ENCODE measurements around the gene GJA9. TPM values are rescaled to one million over a fixed set of nuclear protein-coding genes. Genes with fewer than 3 reads are reported as not detected.
"Not testable (repeated sequence)": the region's sequence is repeated elsewhere in the genome, so short reads cannot be mapped to it uniquely, and the experiment has no call there.

GJA9 gene
- total and polyA plus RNA-seq, 9 donors, result 0.18 to 0.24 (median 0.24) TPM; not detected in 6

DNA sequence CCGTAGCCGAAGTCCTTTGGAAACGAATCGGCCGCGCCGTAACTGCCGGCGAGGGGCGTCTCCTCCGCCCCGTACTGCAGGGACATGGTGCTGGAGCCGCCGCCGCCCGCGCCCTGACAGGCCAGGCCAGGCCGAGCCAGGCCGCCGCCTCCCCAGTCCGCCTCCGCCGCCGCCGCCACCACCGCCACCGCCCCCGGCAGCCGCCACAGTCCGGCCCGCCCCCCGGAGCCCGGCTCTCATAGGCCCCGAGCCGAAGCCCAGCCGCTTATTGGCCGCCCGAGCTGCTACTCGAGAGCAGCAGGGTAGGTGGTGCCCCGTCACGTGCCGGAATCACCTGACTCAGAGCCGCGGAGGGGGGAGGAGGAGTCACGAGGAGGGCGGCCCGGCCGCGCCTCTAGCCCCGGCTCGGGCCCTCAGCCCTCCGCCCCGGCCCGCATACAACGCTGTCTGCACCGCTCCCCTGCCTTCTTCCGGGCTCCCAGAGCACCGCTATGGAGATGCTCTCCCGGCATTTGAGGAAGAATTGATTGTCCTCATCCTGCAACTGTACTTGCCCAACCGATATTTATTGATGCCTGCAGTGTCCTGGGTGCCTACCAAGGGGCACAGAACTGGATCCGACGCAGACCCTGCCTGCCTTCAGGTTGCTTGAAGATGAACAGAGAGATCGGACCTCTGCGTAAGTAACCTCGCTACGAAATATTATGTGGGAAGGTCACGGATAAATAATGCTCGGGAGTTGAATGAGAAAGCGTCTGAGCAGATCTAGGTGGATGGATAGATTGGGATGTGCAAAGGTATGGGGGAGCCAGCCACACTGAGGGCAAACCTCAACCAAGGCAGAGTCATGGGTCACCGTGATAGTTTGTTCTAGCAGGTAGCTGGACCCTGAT is 21.6 kb downstream of the GJA9 start, which contains the start of gene RRAGC:
Gene RRAGC (minus strand): TSS at position 212 of the 893 bp plus-strand sequence. CDS start 126 bp downstream, at position 86.
- H3K9me3 ChIP-seq (replicated peaks; ENCODE audit: control insufficient read depth, low read depth, low read length), result no peaks in the 10 kb centered on the region
- peak within 1 kb of the TSS; percentile 94 for H3K4me3 ChIP-seq (ENCODE audit: low read length)
- H3K27ac ChIP-seq (ENCODE audit: low read length), result peak within 1 kb of the TSS; percentile 72
- peaks cover 17% of the 10 kb centered on the region for H3K36me3 ChIP-seq (ENCODE audit: control insufficient read depth, insufficient read depth, low read length)
- no peaks in the 10 kb centered on the region for H3K27me3 ChIP-seq (ENCODE audit: control insufficient read depth, insufficient read depth, low read length)
- peaks cover 18% of the 10 kb centered on the region for H3K4me1 ChIP-seq (ENCODE audit: control insufficient read depth, insufficient read depth, low read length)
- peak; percentile 100 for DNase-seq
- under 1% methylated on average over 68 of the region's 70 CpGs for WGBS (ENCODE audit: insufficient coverage)

DNA sequence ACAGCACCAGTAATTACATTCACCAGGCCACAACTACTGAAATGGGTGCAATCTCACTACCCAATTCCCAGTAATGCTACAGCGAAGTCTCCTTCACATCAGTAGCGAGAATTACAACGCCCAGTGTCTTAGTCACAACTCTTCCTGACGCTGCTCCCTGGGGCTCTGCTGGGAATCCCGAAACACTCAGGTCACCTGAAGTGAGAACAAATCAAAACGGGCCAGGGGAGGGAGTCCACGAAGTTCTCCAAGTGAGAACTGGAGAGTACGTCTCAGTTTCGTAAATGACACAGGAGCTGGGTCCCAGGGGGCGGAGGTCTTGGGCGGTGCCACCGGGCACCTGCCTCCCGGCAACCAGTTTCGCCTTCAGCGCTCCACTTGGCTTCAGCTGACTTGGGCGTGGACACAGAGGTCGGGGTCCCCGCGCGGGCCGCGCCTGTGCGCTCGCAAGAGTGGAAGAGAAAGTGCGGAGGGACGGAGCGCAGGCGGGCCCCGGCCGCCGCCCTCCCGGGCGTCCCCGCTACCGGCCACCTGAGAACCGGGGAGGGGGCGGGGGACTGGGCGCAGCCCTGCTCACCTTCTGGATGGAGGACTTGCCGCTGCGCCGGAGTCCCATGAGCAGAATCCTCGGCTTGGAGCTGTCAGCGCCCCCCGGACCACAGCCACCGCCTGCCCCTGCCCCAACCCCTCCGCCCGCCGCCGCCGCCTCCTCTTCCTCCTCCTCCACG is 22.4 kb downstream of the GJA9 start:
- DNase-seq, result peak; percentile 48
- Histone ChIP-seq H3K27ac (ENCODE audit: low read length) (peak overlapping the region; percentile 65), H3K36me3 (ENCODE audit: control insufficient read depth, insufficient read depth, low read length) (peaks cover 17% of the 10 kb centered on the region), H3K4me1 (ENCODE audit: control insufficient read depth, insufficient read depth, low read length) (peaks cover 18% of the 10 kb centered on the region), H3K4me3 (ENCODE audit: low read length) (peak overlapping the region; percentile 88), H3K27me3 (ENCODE audit: control insufficient read depth, insufficient read depth, low read length) (no peaks in the 10 kb centered on the region), H3K9me3 (replicated peaks; ENCODE audit: control insufficient read depth, low read depth, low read length) (no peaks in the 10 kb centered on the region)
- under 1% methylated on average over 32 of the region's 51 CpGs for WGBS (ENCODE audit: insufficient coverage)

DNA sequence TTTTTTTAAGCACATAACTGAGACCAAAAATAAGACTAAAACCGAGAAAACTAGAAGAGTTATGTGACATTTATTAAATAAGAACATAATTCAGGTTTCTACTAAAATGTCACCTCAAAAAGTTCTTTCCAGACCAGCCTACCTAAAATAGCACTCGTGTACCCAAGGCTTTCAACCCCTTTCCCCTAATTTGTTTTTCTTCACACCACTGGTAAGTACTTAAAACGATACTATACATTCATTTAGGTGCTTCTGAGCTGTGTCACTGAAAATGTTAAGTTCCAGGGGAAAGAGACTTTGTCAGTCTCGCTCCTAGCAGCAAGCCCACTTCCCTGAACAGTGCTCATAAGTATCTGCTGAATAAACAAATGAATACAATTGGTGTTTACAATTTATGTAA is 28.6 kb downstream of the GJA9 start:
- H3K27ac ChIP-seq (ENCODE audit: low read length), result no peak overlapping the region
- no peaks in the 10 kb centered on the region for H3K4me1 ChIP-seq (ENCODE audit: control insufficient read depth, insufficient read depth, low read length)
- H3K36me3 ChIP-seq (ENCODE audit: control insufficient read depth, insufficient read depth, low read length), result peaks cover 39% of the 10 kb centered on the region
- no peak for DNase-seq
- no peaks in the 10 kb centered on the region for H3K27me3 ChIP-seq (ENCODE audit: control insufficient read depth, insufficient read depth, low read length)
- no peak overlapping the region for H3K4me3 ChIP-seq (ENCODE audit: low read length)
- no CpG with 5 or more reads among the region's 4 CpGs for WGBS (ENCODE audit: insufficient coverage)
- no peaks in the 10 kb centered on the region for H3K9me3 ChIP-seq (replicated peaks; ENCODE audit: control insufficient read depth, low read depth, low read length)

DNA sequence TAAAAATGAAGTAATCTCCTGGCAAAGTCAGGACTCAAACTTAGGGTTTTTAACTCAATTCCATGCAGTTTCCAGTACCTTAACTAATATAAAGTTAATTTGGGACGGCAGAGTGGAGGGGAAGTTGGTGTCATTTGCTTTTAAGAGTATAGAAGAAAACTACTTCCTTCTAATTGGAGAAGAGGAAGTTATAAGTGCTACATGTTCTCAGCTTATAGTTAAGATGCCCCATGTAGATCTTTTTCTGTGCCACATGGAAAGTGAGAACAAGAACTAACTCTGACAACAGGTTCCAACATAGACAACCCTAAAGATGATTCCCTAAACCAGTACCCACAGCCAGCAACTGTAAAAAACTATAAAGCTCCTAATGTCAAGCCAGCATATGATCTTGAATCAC is 33.3 kb downstream of the GJA9 start:
- Histone ChIP-seq H3K27ac (ENCODE audit: low read length) (no peak overlapping the region), H3K9me3 (replicated peaks; ENCODE audit: control insufficient read depth, low read depth, low read length) (no peaks in the 10 kb centered on the region), H3K36me3 (ENCODE audit: control insufficient read depth, insufficient read depth, low read length) (peaks cover 33% of the 10 kb centered on the region), H3K27me3 (ENCODE audit: control insufficient read depth, insufficient read depth, low read length) (no peaks in the 10 kb centered on the region), H3K4me3 (ENCODE audit: low read length) (no peak overlapping the region), H3K4me1 (ENCODE audit: control insufficient read depth, insufficient read depth, low read length) (no peaks in the 10 kb centered on the region)
- DNase-seq, result peak; percentile 27
- WGBS (ENCODE audit: insufficient coverage), result no CpG with 5 or more reads among the region's 1 CpG

DNA sequence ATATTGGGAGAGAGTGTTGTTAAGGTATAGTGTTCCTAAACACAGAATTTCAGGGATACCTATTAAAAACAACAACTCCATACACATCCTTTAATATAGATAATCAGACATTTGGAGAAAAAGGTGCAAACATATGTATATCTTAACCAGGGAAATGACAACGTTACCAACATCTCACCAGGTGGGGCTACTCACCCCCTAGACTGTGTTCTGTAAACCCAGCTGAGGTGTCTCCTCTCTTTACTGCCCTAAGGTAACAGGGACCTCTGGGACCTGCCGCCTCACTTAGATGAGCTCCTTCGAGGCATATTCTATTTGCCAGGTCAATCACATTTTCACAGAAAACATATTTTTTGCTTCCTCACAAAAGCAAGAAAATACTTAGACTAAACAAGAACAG is 35.2 kb downstream of the GJA9 start:
- H3K4me3 ChIP-seq (ENCODE audit: low read length), result no peak overlapping the region
- H3K27me3 ChIP-seq (ENCODE audit: control insufficient read depth, insufficient read depth, low read length), result no peaks in the 10 kb centered on the region
- peaks cover 39% of the 10 kb centered on the region for H3K36me3 ChIP-seq (ENCODE audit: control insufficient read depth, insufficient read depth, low read length)
- 81% methylated on average over 3 of the region's 3 CpGs for WGBS (ENCODE audit: insufficient coverage)
- no peak overlapping the region for H3K27ac ChIP-seq (ENCODE audit: low read length)
- no peaks in the 10 kb centered on the region for H3K9me3 ChIP-seq (replicated peaks; ENCODE audit: control insufficient read depth, low read depth, low read length)
- H3K4me1 ChIP-seq (ENCODE audit: control insufficient read depth, insufficient read depth, low read length), result no peaks in the 10 kb centered on the region
- DNase-seq, result no peak

DNA sequence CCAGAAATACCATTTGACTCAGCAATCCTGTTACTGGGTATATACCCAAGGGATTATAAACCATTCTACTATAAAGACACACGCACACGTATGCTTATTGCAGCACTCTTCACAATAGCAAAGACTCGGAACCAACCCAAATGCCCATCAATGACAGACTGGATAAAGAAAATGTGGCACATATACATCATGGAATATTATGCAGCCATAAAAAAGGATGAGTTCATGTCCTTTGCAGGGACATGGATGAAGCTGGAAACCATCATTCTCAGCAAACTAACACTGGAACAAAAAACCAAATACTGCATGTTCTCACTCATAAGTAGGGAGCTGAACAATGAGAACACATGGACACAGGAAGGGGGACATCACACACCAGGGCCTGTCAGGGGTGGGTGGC is 36.3 kb downstream of the GJA9 start:
- no CpG with 5 or more reads among the region's 3 CpGs for WGBS (ENCODE audit: insufficient coverage)
- not testable (repeated sequence) for H3K9me3 ChIP-seq (replicated peaks; ENCODE audit: control insufficient read depth, low read depth, low read length); DNase-seq; H3K4me3 ChIP-seq (ENCODE audit: low read length); H3K4me1 ChIP-seq (ENCODE audit: control insufficient read depth, insufficient read depth, low read length); H3K27me3 ChIP-seq (ENCODE audit: control insufficient read depth, insufficient read depth, low read length); H3K27ac ChIP-seq (ENCODE audit: low read length)
- peaks cover 36% of the 10 kb centered on the region for H3K36me3 ChIP-seq (ENCODE audit: control insufficient read depth, insufficient read depth, low read length)

DNA sequence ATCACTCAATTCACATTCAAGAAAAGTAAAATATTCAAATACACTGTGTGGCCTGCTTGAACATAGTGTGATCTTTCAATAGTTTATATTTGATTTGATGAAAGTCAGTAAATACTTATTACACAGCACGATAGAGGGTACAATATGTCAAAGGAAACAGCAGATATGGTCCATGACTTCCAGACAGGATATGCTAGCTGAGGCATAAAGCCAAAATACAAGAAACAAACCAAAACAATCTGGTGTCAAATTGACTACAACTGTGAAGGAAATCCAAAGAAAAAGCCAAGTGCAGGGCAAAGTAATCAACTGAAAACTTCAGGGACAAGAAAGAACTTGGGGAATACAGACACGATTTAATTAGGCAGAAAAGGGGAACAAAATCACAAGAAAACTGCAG is 41.1 kb downstream of the GJA9 start:
- WGBS (ENCODE audit: insufficient coverage), result 75% methylated on average over 1 of the region's 2 CpGs
- H3K36me3 ChIP-seq (ENCODE audit: control insufficient read depth, insufficient read depth, low read length), result peaks cover 36% of the 10 kb centered on the region

DNA sequence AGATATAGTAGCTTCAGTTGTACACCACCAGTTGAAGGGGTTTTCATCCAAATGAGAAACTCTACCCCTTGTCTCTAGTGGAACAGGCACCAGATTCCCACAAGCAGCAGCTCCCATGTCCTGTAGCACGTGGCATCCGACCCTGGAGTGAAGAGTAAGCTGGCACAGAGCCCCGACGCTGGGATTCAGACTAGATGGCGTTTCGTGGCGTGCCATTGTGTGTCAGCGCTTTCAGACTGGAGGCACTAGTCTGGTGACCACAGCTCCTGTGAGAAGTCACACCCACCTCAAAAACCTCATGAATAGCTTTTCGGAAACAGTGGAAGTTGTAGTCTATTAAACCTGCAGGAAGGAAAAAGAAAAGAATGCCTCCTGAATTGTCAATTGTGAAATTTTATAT is 42.0 kb downstream of the GJA9 start:
- no peak overlapping the region for H3K4me3 ChIP-seq (ENCODE audit: low read length)
- peaks cover 33% of the 10 kb centered on the region for H3K36me3 ChIP-seq (ENCODE audit: control insufficient read depth, insufficient read depth, low read length)
- no peaks in the 10 kb centered on the region for H3K4me1 ChIP-seq (ENCODE audit: control insufficient read depth, insufficient read depth, low read length)
- peak; percentile 22 for DNase-seq
- H3K27ac ChIP-seq (ENCODE audit: low read length), result no peak overlapping the region
- H3K27me3 ChIP-seq (ENCODE audit: control insufficient read depth, insufficient read depth, low read length), result no peaks in the 10 kb centered on the region
- 100% methylated on average over 2 of the region's 9 CpGs for WGBS (ENCODE audit: insufficient coverage)
- H3K9me3 ChIP-seq (replicated peaks; ENCODE audit: control insufficient read depth, low read depth, low read length), result no peaks in the 10 kb centered on the region

More for the DNA sequence above, 41.1 kb downstream of the GJA9 start:
- DNase-seq, result no peak
- Histone ChIP-seq H3K27ac (ENCODE audit: low read length) (no peak overlapping the region), H3K9me3 (replicated peaks; ENCODE audit: control insufficient read depth, low read depth, low read length) (no peaks in the 10 kb centered on the region), H3K27me3 (ENCODE audit: control insufficient read depth, insufficient read depth, low read length) (no peaks in the 10 kb centered on the region), H3K4me3 (ENCODE audit: low read length) (no peak overlapping the region), H3K4me1 (ENCODE audit: control insufficient read depth, insufficient read depth, low read length) (no peaks in the 10 kb centered on the region)

DNA sequence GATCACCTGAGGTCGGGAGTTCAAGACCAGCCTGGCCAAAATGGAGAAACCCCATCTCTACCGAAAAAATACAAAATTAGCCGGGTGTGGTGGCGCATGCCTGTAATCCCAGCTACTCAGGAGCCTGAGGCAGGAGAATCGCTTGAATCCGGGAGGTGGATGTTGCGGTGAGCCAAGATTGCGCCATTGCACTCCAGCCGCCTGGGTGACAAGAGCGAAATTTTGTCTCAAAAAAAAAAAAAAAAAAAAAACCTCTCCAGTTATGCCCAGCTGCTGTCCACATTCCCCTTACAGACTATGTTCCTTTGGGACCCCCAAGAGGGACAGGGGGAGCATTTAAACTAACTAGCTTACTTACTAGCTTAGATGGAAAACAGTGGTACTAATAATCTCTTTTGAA is 45.1 kb downstream of the GJA9 start:
- not testable (repeated sequence) for H3K4me3 ChIP-seq (ENCODE audit: low read length); H3K9me3 ChIP-seq (replicated peaks; ENCODE audit: control insufficient read depth, low read depth, low read length); H3K27me3 ChIP-seq (ENCODE audit: control insufficient read depth, insufficient read depth, low read length); H3K27ac ChIP-seq (ENCODE audit: low read length); DNase-seq; H3K4me1 ChIP-seq (ENCODE audit: control insufficient read depth, insufficient read depth, low read length)
- 99% methylated on average over 7 of the region's 10 CpGs for WGBS (ENCODE audit: insufficient coverage)
- H3K36me3 ChIP-seq (ENCODE audit: control insufficient read depth, insufficient read depth, low read length), result peaks cover 20% of the 10 kb centered on the region
